Esophagus mucosa (tissue), 1 donor: Measurements from ENCODE around the gene PDXK. TPM values are rescaled to one million over a fixed set of nuclear protein-coding genes. Genes with fewer than 3 reads are reported as not detected.

ENCODE experiments used
- ATAC-seq: fragments of 200-7000 bp; cut with Tn5 transposase; one replicate; pipeline ENCODE4 v1.9.1; 2020
- total RNA-seq: library from RNA; stranded (reverse); gene quantifications from one replicate; pipeline ENCODE4 v1.2.4, GENCODE V29; 2023
- donor health status: DM: yes; HTN: yes; CAD: no.

The PDXK gene
- total RNA-seq, 1 donor from 2014 or later = 134 TPM

GRCh38 chr21:43726686-43727518 is 8.0 kb downstream of the PDXK start:
- ATAC-seq = peak; percentile 10

DNA sequence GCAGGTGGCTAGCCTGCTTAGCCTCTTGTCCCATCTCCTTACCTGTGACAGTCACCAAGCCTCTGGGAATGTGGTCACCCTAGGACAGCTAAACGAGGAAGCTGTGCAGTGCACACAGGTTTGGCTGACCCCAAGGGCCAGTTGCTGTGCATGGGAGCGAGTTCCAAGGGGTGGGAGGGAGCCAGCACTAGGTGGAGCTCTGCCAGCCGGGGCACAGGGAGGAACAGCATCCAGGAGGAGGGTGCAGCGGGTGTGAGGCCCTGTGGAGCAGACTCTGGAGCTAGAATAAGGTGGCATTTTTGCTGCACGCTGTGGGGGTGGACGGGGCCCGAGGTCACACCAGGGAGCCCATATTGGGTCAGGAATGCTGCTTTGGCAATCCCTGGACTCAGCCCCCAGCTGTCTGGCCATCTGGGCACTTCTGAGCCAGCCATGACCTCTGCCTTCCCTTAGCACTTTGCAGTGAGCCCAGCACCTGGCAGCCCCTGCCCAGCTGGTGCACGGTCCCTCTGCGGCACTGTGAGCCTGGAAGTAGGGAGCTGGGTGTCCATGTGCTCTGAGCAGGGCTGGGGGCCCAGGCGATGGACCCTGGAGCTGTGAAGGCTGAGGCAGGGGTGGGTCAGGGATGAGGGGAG is 8.7 kb downstream of the PDXK start:
- ATAC-seq = peak; percentile 6

GRCh38 chr21:43728154-43728466 is 9.2 kb downstream of the PDXK start:
- no peak for ATAC-seq

DNA sequence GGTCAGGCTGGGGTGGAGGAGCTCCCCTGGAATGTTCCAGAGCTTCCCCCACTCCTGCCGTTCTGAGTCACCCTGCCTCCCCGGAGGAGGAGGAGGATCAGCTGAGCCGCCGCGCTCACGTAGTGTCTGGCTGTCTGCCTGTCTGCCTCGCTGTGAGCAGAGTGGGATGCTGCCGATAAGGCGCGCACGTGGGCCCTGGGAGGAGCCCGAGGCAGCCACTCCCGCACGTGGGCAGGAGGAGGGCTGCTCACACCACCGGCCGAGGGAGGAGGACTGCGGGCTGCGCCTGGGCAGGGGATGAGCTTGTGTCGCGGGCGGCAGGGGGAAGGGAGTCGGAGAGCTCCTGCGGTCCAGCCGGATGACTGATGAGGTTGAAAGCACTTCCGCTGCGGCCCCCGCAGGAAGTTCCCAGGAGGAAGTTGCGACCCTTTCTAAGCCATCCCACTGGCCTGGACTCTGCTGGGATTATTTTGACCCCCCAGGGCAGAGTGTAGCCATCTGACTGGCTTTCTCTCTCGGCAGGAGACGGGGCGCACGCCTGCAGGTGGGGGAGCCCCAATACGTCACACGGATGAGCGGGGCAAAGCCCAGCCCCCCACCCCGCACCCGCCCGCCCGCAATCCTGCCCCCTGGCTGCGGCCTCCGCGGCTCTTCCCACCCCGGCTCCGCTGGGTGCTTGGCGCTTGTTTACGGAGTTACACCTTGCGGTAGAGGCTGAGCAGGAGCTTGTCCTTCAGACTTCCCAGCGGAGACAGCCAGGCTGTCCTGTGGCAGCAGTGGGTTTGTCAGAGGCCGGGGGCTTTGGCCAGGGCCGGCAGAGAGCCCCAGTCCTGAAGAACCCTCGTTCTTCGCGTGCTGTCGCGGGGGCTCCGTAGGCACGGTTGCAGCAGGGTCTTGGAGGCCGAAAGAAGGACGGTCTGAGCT is 9.8 kb downstream of the PDXK start:
- peak; percentile 71 for ATAC-seq

GRCh38 chr21:43731476-43731875 is 12.5 kb downstream of the PDXK start:
- ATAC-seq = no peak

GRCh38 chr21:43731891-43732711 is 13.2 kb downstream of the PDXK start:
- ATAC-seq = no peak

DNA sequence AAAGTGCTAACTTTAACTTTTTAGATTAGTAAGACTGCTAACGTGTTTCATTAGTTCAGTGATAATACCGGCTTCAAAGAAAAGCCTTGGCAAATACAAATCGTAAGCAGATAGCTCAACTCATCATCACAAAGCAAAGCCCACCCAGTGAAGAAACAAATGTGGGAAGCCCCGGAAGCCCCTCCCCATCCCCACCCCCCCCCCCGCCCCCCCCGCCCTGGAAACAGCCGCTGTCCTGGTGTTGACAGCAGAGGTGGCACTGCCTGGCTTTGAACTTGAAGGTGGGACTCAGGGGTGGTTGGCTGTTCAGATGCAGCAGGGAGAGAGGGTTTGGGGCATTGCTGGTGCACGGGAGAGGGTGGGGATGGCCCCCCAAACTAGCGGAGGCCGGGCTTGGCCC is 14.1 kb downstream of the PDXK start:
- ATAC-seq = no peak

DNA sequence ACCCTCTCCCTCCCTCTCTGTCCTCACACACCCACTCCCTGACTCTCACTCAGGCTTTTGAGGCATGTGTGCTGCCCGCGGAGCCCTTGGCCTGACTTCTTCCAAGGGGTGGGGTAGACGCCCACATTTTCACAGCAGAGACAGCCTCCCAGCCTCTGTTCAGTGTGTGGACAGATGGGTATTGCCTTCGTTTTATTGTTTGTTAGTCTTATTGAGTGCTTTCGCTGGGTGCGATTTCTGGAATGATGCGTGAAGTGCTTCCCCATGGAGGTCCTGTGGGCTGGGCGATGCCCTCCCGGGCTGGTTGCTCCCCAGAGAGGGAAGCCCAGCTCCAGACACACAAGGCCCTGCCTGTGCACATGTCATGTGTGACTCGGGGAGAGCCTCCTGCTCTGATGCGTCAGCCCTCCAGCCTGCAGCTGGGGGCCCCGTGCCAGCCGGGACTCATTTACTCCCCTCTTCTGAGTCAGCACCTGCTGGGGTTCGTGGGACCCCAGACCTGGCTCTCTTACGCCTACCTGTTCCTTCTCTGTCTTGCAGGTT is 14.7 kb downstream of the PDXK start:
- ATAC-seq = peak; percentile 65

GRCh38 chr21:43734131-43734927 is 15.4 kb downstream of the PDXK start:
- ATAC-seq = peak; percentile 85

GRCh38 chr21:43734928-43735229 is 15.9 kb downstream of the PDXK start:
- no peak for ATAC-seq

DNA sequence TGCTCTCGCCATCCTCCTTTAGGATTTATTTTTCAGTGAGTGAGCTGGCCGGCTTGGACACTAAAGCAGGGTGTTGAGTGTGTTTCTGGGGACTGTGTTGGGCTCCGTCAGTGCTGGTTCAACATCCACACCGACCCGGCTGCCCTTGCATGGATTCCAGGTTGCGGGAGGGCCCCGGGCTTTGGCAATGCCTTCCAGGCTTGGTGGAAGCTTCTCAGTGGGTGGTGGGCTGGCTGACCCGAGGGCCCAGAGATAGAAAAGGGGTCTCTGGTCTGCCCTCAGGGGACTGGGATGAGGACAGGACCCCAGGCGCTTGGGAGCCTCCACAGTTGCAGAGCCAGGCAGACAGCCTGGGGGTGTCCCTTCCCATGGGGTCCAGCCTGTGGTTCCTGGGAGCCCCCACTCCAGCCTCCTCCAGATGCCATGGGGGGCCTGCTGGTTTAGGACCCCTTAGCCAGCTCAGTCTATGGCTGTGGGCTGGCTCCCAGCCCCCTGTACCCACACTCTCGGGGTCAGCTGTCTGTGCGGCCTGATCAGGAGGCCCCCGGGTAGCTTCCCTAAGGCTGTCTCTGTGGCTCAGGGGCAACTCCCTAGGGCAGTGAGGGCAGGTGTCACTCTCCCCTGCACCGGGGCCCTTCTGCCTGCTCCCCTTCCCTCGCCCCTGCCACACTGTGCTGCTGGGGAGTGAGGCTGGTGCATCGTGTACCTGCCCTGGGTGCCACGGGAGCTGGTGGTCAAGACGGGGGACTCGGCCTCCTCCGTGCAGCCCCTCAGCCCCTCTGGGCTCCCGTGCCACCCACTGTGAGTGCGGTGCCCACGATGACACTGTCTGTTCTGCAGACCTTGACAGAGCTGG is 16.5 kb downstream of the PDXK start:
- ATAC-seq = no peak

DNA sequence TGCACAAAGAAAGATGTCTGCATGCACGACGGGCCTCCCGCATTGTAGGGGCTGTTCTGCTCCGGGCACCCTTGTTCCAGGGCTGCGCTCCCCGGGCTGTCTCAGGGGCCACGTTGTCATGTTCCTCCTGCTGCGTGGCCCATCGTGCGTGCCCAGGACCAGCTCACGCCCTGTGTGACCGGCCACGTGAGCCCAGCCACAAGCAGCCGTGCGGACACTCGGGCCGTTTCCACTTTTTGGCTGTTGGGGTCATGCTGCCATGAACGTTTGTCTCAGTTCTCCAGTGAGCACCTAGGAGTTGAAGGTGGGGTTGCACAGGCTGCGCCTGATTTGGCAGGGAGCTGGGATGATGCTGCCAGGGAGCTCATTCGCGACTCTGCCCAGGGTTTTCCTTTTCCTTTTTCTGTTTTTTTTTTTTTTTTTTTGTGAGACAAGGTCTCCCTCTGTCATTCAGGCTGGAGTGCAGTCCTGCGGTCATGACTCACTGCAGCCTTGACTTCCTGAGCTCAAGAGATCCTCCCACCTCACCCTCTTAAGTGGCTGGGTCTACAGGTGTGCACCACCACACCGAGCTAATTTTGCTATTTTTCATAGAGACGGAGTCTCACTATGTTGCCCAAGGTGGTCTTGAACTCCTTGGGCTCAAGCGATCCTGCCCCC is 17.4 kb downstream of the PDXK start:
- ATAC-seq = no peak

DNA sequence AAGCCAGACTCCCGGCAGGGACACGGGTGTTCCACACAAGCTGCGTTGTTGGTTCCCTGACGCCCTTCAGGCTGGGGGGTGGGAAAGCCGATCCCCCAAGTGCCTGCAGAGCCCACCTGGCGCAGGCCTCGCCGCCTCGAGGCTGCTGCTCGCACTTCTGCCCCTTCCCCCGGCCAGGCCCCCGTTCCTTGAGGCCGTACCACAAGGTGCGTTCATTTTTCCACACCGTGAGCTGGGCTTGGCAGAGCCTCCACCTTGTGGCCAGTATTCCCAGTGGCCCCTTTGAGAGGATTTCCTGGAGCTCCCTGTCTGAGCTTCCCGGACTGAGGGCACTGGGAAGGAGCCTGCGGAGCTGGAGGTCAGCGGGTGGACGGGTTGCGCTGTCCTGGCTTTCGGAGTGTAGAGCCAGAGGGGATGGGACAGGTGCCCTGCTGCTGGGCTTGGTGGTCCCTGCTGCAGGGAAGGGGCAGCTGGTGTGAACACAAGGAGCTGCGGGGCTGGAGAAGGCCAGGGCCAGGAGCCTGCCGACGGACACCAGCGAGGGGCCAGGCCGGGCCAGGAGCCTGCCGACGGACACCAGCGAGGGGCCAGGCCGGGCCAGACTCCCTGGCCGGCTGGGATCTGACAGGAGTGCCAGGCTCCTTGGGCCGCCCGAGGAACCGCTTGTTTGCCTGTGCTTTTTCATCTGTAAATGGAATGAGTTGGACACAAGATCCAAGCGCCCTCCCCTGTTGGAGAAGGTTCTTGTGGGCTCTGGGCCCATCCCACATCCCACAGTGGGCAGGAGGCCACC is 18.4 kb downstream of the PDXK start:
- no peak for ATAC-seq

- peak; percentile 29 for ATAC-seq
Measured at GRCh38 chr21:43739621-43740435, 20.9 kb downstream of the PDXK start.

- ATAC-seq = peak; percentile 56
Measured at GRCh38 chr21:43740497-43741156, 21.7 kb downstream of the PDXK start.

GRCh38 chr21:43741423-43742096 is 22.6 kb downstream of the PDXK start:
- ATAC-seq = no peak

DNA sequence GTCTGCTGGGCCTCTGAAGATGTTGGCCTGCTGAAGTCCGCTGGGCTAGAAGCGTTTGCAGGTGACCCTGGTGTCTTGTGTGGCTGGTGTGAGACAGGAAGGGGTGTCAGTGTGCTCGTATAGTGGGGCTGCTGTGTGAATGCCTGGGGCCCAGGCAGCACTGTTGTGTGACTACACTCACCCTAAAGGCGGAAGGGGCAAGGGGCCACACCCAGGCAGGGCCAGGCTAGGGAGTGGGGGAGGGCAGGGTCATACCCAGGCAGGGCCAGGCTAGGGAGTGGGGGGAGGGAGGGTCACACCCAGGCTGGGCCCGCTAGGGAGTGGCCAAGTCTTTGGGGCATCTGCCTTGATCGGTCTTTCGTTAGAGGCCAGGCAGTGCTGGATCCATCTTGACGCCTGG is 25.0 kb downstream of the PDXK start:
- ATAC-seq = peak; percentile 19
